H1 (cell line): ENCODE measurements around the gene RIMKLA. TPM values are rescaled to one million over a fixed set of nuclear protein-coding genes. Genes with fewer than 3 reads are reported as not detected.

Experiments
- CTCF ChIA-PET: fragments of 300-600 bp; sonication (Branson Sonifier 250); formaldehyde crosslinking; loops from one replicate; lab custom pipeline; 2021; ENCODE audit not compliant: partially characterized antibody; lab: Charles Lee
- POLR2A ChIA-PET: fragments of 300-600 bp; sonication (Branson Sonifier 250); formaldehyde crosslinking; loops from one replicate; lab custom pipeline; 2021; ENCODE audit warnings: inconsistent platforms; ENCODE audit not compliant: partially characterized antibody; lab: Charles Lee
- DNase-seq, 2 experiments: peaks; one replicate each; pipeline versions ENCODE4 v3.0.0 to v3.0.0-alpha.2; 2010 to 2022; ENCODE audit warnings: low spot score in 2 of 2, low read depth in 1 of 2, mixed read lengths in 1 of 2
- FAIRE-seq: peaks from 2 replicates; lab custom pipeline; 2011; peaks lifted over from hg19 to GRCh38; lab: Jason Lieb, UNC
- H2AFZ ChIP-seq: 2 replicates; pipeline ENCODE4 v1.8.1; 2012; ENCODE audit warnings: low read length, inconsistent platforms
- H2AK5ac ChIP-seq: 2 replicates; pipeline ENCODE4 v1.6.1; 2013; ENCODE audit warnings: low read depth, low read length
- H2BK120ac ChIP-seq: replicated peaks from 2 replicates; pipeline ENCODE3; 2013; ENCODE audit warnings: low read depth, low read length, inconsistent platforms
- H2BK12ac ChIP-seq: 2 replicates; pipeline ENCODE4 v1.6.1; 2013; ENCODE audit warnings: low read depth, low read length
- H2BK15ac ChIP-seq: 2 replicates; pipeline ENCODE4 v1.6.1; 2013; ENCODE audit warnings: low read length
- H2BK20ac ChIP-seq: 2 replicates; pipeline ENCODE4 v1.6.1; 2013; ENCODE audit warnings: low read length
- H2BK5ac ChIP-seq: 2 replicates; pipeline ENCODE4 v1.6.1; 2013; ENCODE audit warnings: low read depth, low read length
- H3K14ac ChIP-seq: 2 replicates; pipeline ENCODE4 v1.6.1; 2013; ENCODE audit warnings: inconsistent platforms; ENCODE audit not compliant: insufficient read length
- H3K18ac ChIP-seq: 2 replicates; pipeline ENCODE4 v1.6.1; 2013; ENCODE audit warnings: low read length; ENCODE audit errors: extremely low read depth
- H3K23ac ChIP-seq: 2 replicates; pipeline ENCODE4 v1.6.1; 2013; ENCODE audit warnings: inconsistent platforms; ENCODE audit not compliant: insufficient read length
- H3K23me2 ChIP-seq: 2 replicates; pipeline ENCODE4 v1.6.1; 2013; ENCODE audit warnings: low read depth, low read length
- H3K27ac ChIP-seq: 2 replicates; pipeline ENCODE4 v1.6.1; 2011; ENCODE audit warnings: low read depth, low read length, inconsistent platforms
- H3K27me3 ChIP-seq, 4 experiments: replicated peaks in 1 of 4; 1 replicate in 1 of 4; 2 replicates in 3 of 4; pipeline versions ENCODE4 v1.6.1 to v1.8.1; 2011 to 2013; ENCODE audit warnings: low read length in 3 of 4, mild to moderate bottlenecking in 3 of 4, inconsistent platforms in 2 of 4, mixed read lengths in 2 of 4, moderate library complexity in 1 of 4; ENCODE audit not compliant: control insufficient read depth in 3 of 4, insufficient read depth in 3 of 4; ENCODE audit errors: extremely low read depth in 1 of 4
- H3K36me3 ChIP-seq, 4 experiments: 2 replicates each; pipeline versions ENCODE4 v1.6.1 to v1.8.1; 2011 to 2013; ENCODE audit warnings: mild to moderate bottlenecking in 4 of 4, low read length in 3 of 4, moderate library complexity in 2 of 4, control low read depth in 1 of 4, inconsistent platforms in 1 of 4; ENCODE audit not compliant: insufficient read depth in 4 of 4, control insufficient read depth in 2 of 4
- H3K4ac ChIP-seq: replicated peaks from 2 replicates; pipeline ENCODE3; 2013; ENCODE audit warnings: low read length, low read depth, mixed read lengths, inconsistent platforms; ENCODE audit not compliant: insufficient read length
- H3K4me1 ChIP-seq, 4 experiments: replicated peaks in 1 of 4; 1 replicate in 1 of 4; 2 replicates in 3 of 4; pipeline versions ENCODE4 v1.6.1 to v1.8.1; 2011 to 2013; ENCODE audit warnings: low read length in 3 of 4, inconsistent platforms in 2 of 4, mixed read lengths in 1 of 4; ENCODE audit not compliant: insufficient read depth in 4 of 4, control insufficient read depth in 3 of 4
- H3K4me2 ChIP-seq, 2 experiments: 2 replicates each; pipeline versions ENCODE4 v1.6.1 to v1.8.1; 2011 to 2013; ENCODE audit warnings: low read depth in 2 of 2, low read length in 2 of 2, control low read depth in 1 of 2, inconsistent platforms in 1 of 2, mild to moderate bottlenecking in 1 of 2; ENCODE audit not compliant: insufficient read depth in 1 of 2
- H3K4me3 ChIP-seq, 4 experiments: fragments of 200-600, 300-600 bp in 1 of 4; sonication (generic), shearing (Covaris generic), sonication (Bioruptor Twin) in 1 of 4; 2 replicates each; pipeline versions ENCODE4 v1.5.1 to v1.8.1; 2011 to 2016; ENCODE audit warnings: low read length in 4 of 4, low read depth in 3 of 4, control low read depth in 2 of 4, inconsistent platforms in 2 of 4, mild to moderate bottlenecking in 2 of 4, mixed read lengths in 1 of 4, moderate library complexity in 1 of 4; ENCODE audit not compliant: insufficient read depth in 2 of 4; ENCODE audit errors: extremely low read depth in 1 of 4
- H3K56ac ChIP-seq: replicated peaks from 2 replicates; pipeline ENCODE3; 2013; ENCODE audit warnings: low read depth, mild to moderate bottlenecking, mixed read lengths, low read length, inconsistent platforms; ENCODE audit not compliant: insufficient read length
- H3K79me1 ChIP-seq: 2 replicates; pipeline ENCODE4 v1.6.1; 2013; ENCODE audit warnings: low read depth, low read length, control low read depth
- H3K79me2 ChIP-seq, 2 experiments: 2 replicates each; pipeline versions ENCODE4 v1.6.1 to v1.8.1; 2012 to 2013; ENCODE audit warnings: low read length in 2 of 2, mild to moderate bottlenecking in 2 of 2, inconsistent platforms in 1 of 2; ENCODE audit not compliant: insufficient read depth in 2 of 2, control insufficient read depth in 1 of 2
- H3K9ac ChIP-seq, 4 experiments: replicated peaks in 1 of 4; 1 replicate in 1 of 4; 2 replicates in 3 of 4; pipeline versions ENCODE4 v1.6.1 to v1.8.1; 2011 to 2013; ENCODE audit warnings: low read depth in 3 of 4, low read length in 3 of 4, control low read depth in 2 of 4, mild to moderate bottlenecking in 2 of 4, moderate library complexity in 2 of 4, inconsistent platforms in 1 of 4; ENCODE audit errors: extremely low read depth in 1 of 4
- H3K9me3 ChIP-seq, 2 experiments: 2 replicates each; pipeline versions ENCODE4 v1.6.1 to v1.8.1; 2012 to 2013; ENCODE audit warnings: mild to moderate bottlenecking in 2 of 2, moderate library complexity in 2 of 2, control low read depth in 1 of 2, inconsistent platforms in 1 of 2, low read depth in 1 of 2, low read length in 1 of 2, mixed read lengths in 1 of 2; ENCODE audit not compliant: insufficient read depth in 2 of 2
- H4K20me1 ChIP-seq, 2 experiments: replicated peaks in 1 of 2; 2 replicates each; pipeline versions ENCODE3 to v1.8.1; 2011 to 2013; ENCODE audit warnings: inconsistent platforms in 2 of 2, low read length in 2 of 2, mild to moderate bottlenecking in 1 of 2; ENCODE audit not compliant: insufficient read depth in 2 of 2, control insufficient read depth in 1 of 2
- H4K5ac ChIP-seq: 2 replicates; pipeline ENCODE4 v1.6.1; 2013; ENCODE audit warnings: low read length, low read depth, mixed read lengths, inconsistent platforms; ENCODE audit not compliant: insufficient read length
- H4K8ac ChIP-seq: 2 replicates; pipeline ENCODE4 v1.8.0; 2013; ENCODE audit warnings: mild to moderate bottlenecking, moderate library complexity, low read length, inconsistent platforms; ENCODE audit not compliant: insufficient read depth; ENCODE audit errors: extremely low read depth
- H4K91ac ChIP-seq: replicated peaks from 2 replicates; pipeline ENCODE3; 2013; ENCODE audit warnings: low read length, mixed read lengths, inconsistent platforms; ENCODE audit not compliant: insufficient read length
- BACH1 ChIP-seq: IDR thresholded peaks from 2 replicates; pipeline ENCODE4 v1.6.1; 2012; ENCODE audit warnings: low read length, improper control_type of control experiment
- JUND ChIP-seq: IDR thresholded peaks from 2 replicates; pipeline ENCODE4 v1.6.1; 2011; ENCODE audit warnings: mild to moderate bottlenecking, improper control_type of control experiment, low read length
- WGBS, 2 experiments: shearing (Covaris generic) in 1 of 2; methylation state at CpG; one replicate each; pipeline versions ENCODE4 v1.1.6 to v1.1.7; 2013 to 2015; ENCODE audit warnings: low lambda C conversion rate in 2 of 2, mixed read lengths in 2 of 2, inconsistent platforms in 1 of 2, low coverage in 1 of 2, missing lambda C conversion rate in 1 of 2; ENCODE audit not compliant: insufficient replicate concordance in 2 of 2, insufficient coverage in 1 of 2, insufficient read length in 1 of 2; ENCODE audit errors: extremely low coverage in 1 of 2, missing lambda C conversion rate in 1 of 2; 5-methylcytosine and 5-hydroxymethylcytosine counted together
- polyA plus RNA-seq, 7 experiments: library from polyadenylated mRNA; depleted of rRNA in 3 of 7; stranded (reverse) in 5 of 7; unstranded in 2 of 7; fragments of >200 nt in 5 of 7; fragments of 200-250 nt in 2 of 7; gene quantifications; 1 replicate in 5 of 7; 2 replicates in 1 of 7; 4 replicates in 1 of 7; pipeline versions ENCODE4 v1.2.1 to v1.2.3, GENCODE V29; 2011 to 2013; ENCODE audit warnings: missing spikeins in 2 of 7, mixed read lengths in 2 of 7
- total RNA-seq: library from RNA; stranded (reverse); fragmentation: NEBNext Ultra II Directional; extraction: Animal tissue kit (Norgen Biotek cat#: 25700); gene quantifications from 2 replicates; pipeline ENCODE4 v1.2.1, GENCODE V29; 2021

RIMKLA gene
- total and polyA plus RNA-seq, 2 of the 8 experiments (the other 6 are each of a cell fraction or from before 2014, with no cell fraction given): 3.2 to 5.8 TPM

- ChIA-PET CTCF (no interaction called here), POLR2A (interaction anchor here (1.2 kb wide), 1 partner anchor 9 kb away, joined by 3 read pairs; no protein-coding TSS in a partner anchor)
- Histone ChIP-seq H2AFZ (no peak overlapping the region), H3K4ac (no peak overlapping the region), H3K79me2 (no peaks in the 10 kb centered on the region), H3K9me3 (no peaks in the 10 kb centered on the region), H4K91ac (no peak overlapping the region), H2BK5ac (no peak overlapping the region), H4K5ac (no peak overlapping the region), H3K56ac (no peak overlapping the region), H2BK20ac (no peak overlapping the region), H4K8ac (no peak overlapping the region), H3K27ac (no peak overlapping the region), H4K20me1 (no peaks in the 10 kb centered on the region), H3K14ac (no peak overlapping the region), H3K23me2 (no peaks in the 10 kb centered on the region), H3K23ac (no peak overlapping the region), H3K4me1 (no peaks in the 10 kb centered on the region), H2BK12ac (no peak overlapping the region), H3K4me2 (no peak overlapping the region), H3K36me3 (no peaks in the 10 kb centered on the region), H3K4me3 (no peak overlapping the region), H2AK5ac (no peak overlapping the region), H2BK120ac (no peak overlapping the region), H3K79me1 (no peaks in the 10 kb centered on the region), H3K18ac (no peak overlapping the region), H3K27me3 (no peaks in the 10 kb centered on the region), H2BK15ac (no peak overlapping the region), H3K9ac (no peak overlapping the region)
- 83% methylated on average over 4 of the region's 4 CpGs; no CpG with 5 or more reads in 1 of the 2 experiments for WGBS, 2 experiments
- TF ChIP-seq BACH1: no peak
- TF ChIP-seq JUND: peak; percentile 40; the same call in 1 of the 2 replicates
- FAIRE-seq: no peak
- no peak for DNase-seq
These were observed 46.6 kb downstream of the RIMKLA start for GRCh38 chr1:42427240-42427639.
